HG03520 (cell line): ENCODE measurements around the gene DCBLD1.
"Not testable (repeated sequence)": the region's sequence is repeated elsewhere in the genome, so short reads cannot be mapped to it uniquely, and the experiment has no call there.

ENCODE experiments used
- ATAC-seq: cut with Tn5 transposase; IDR thresholded peaks from one replicate; pipeline ENCODE4 v1.9.1; 2021; ENCODE audit warnings: mild to moderate bottlenecking, moderate library complexity; ENCODE audit not compliant: unreplicated experiment

The DCBLD1 gene

DNA sequence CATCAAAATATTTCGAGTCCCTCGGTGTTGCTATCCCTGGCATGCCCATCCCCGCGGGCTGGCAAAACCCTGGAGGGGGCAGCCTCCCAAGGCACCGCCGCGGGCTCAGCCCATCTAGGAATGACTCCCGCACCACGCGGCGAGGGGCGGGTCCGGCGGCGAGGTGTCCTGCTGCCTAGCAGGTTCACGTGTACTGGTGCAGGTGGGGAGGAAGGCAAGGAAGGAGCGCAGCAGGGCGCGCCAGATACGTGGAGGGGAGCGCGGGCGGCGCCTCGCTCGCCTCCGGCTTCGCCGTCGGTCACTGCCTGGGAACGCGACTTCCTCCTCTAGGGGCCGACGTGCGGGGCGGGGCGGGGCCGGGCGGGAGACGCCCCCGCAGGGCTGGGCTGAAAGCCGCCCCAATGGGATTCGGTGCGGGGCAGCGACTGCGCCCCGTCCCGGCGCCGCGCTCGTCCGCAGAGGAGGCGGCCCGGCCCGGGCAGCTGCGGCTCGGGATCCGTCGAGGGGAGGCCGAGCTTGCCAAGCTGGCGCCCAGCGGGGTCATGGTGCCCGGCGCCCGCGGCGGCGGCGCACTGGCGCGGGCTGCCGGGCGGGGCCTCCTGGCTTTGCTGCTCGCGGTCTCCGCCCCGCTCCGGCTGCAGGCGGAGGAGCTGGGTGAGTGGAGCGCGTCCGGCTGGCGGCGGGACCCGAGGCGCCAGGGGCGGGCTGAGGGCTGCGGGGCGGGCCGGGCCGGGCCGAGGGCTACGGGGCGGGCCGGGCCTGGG, at the start of gene DCBLD1:
DCBLD1 (plus strand) TSS at position 435 of the 764 bp plus-strand sequence; CDS start at position 543, 108 bp downstream.
- peak; percentile 70 for ATAC-seq

DNA sequence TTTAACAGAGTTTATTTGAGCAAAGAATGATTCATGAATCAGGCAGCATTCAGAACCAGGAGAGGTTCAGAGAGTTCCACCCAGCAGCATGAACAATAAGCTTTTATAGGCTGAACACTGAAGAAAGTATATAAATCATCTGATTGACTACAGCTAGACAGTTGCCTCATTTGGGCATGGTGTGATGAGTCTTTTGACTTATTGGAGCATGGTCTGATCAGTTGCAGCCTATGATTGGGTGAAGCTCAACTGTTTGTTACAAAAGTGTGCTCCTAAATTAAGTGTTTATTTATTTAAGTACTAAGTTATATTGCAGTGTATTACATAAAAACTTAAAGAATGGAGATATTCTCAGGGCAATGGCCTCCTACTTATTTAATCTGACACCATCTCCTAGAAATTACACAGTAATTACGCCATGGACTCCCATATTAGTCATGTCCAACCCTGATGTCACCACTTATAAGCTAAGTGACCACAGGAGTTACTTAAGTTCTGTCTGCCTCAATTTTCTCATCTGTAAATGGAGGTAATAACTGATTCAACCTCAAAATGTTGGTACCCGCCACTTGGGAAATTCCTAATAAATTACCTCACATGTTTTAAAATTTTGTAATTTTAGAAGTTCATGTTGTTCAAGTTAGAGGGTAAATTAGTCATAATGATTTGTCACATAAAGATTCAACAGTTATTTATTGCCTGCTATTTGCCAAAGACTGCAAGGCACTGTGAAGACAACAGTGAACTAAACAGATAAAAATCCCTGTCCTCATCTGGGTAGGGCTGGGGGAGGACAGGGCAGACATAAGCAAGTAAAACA, 41.6 kb upstream of the DCBLD1 start:
- no peak for ATAC-seq

DNA sequence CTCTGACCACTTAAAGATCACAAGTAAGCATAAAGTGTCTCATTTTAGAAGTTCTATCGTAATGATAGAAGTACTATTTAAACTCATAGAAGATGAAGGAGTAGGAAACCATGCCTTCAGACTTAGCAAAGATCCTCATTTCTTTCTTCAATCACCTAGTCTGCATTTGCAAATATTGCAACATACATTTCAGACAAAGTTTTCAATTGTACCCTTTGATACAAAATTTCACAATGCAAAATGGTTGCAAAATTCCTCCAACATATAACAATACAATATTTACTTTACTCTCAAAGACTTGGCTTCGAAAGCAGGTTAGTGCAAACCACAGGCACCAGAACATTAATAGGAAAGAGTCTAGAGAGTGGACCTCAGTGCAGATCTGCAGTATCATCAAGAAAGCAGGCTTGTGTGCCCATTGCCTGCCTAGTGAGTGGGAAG, 40.6 kb upstream of the DCBLD1 start:
- ATAC-seq = no peak

DNA sequence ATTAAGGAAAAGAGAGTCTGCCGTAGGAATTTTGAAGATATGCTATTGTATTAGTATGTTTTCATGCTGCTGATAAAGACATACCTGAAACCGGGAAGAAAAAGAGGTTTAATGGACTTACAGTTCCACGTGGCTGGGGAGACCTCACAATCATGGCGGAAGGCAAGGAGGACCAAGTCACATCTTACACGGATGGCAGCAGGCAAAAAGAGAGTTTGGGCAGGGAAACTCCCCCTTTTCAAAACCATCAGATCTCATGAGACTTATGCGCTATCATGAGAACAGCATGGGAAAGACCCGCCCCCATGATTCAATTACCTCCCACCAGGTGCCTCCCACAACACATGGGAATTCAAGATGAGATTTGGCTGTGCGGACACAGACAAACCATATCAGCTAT, 40.2 kb upstream of the DCBLD1 start:
- ATAC-seq = not testable (repeated sequence)

DNA sequence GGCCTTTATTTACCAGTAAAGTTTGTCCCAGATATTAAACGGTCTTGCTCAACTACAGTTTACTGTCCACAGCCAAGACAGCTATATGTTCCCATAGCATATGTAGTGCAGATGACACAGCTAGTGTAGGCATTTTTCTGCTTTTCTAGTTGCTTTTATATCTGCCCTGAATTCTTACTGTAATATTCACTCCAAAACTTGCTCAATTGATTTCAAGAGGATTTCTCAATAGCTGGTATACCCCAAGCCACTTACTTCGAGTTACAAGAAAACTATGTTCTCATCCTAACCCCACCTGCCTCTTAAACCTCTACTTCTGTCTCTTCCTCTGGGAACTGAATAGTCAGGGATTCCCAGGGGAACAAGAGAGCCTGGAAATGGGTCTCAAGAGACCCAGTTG, 37.9 kb upstream of the DCBLD1 start:
- no peak for ATAC-seq

DNA sequence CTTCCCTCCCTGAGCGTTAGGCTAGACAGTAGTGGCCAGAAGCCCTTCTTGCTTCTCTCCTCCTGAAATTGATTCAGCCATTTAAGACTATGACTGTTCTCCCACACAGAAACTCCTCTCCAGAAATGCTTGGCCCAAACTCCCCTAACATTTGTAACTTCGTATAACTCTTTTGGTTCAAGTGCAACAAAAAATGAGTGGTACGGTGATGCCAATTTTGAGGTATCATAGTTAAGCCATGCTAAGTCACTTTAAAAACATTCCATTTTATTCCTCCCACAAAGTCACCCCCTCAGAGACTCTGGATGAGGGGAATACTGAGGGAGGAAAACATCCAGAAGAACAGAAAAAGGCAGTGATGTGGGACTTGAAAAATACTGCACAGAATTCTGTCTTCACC, 35.6 kb upstream of the DCBLD1 start:
- no peak for ATAC-seq

DNA sequence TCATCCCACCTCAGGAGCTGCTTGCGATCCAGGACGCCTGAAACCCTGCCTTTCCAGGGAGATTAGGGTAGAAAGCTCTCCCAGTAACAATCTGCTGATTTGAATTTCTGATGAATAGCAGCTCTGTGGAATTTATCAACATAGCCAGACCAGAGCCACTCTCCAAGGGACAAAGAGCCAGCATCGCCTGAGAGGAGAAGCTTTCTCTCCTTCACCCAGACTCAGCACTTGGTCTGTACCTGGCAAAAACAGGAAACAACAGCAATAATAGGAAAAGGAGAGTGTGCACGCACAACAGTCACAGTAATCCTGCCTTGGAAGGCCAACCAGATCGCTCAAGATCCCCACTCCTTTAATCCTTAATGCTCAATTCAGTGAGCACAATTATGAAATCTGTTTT, 34.5 kb upstream of the DCBLD1 start:
- no peak for ATAC-seq

DNA sequence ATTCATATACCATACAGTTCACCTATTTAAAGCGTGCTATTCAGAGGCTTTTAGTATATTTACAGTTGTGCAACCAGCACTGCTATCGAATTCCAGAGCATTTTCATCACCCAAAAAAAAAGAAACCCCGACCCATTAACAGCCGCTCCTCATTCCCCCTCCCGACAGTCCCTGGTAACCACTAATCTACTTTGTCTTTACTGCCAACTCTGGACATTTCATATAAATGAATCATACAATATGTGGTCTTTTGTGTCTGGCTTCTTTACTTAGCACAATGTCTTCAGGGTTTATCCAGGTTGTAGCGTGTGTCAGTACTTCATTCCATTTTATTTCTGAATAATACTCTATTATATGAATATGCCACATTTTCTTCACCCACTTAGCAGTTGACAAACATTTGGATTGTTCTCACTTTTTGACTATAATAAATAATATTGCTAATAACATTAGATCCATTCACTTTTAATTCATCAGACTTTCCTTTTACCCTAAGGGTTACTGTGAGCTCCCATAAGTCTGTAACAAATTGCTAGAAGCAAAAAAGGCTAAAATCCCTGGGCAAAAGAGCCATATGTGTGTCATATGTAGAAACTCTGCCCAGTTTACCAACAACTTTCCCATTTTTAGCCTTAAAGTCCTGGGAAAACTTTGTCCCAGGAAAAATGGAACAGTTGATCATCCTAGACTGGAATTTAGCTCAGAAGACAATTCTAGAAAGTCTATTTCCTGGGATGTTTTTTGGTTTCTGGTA, 33.6 kb upstream of the DCBLD1 start:
- ATAC-seq = no peak

DNA sequence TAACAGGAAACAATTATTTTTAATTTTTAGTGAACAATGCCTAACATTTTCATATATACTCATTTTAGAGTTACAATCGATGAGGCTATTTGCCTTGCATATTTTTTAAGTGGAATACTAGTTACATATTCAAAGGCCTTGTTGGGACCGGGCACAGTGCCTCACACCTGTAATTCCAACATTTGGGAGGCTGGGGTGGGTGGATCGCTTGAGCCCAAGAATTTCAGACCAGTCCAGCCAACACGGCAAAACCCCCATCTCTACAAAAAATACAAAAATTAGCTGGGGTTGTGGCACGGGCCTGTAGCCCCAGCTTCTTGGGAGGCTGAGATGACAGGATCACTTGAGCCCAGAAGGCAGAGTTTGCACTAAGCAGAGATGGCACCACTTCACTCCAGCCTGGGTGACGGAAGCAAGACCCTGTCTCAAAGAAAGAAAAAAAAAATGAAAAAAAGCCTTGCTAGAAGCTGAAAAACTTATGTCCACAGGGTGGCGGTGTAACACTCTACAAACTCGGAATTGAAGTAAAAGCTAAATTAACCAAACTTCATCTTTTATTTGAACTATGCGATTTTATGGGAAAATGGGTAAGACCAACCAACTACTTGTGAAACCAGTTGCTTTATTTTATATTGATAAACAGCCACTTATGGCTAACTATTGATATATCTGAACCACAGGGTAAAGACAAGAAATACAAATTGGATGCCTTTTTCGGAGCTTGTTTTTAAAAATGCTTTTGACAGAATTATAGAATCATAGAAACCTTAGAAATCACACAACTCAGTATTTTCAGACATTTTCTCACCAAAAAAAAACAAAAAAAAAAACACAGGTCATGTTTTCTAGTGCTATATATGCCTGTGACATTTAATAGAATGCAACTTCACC, 32.7 kb upstream of the DCBLD1 start:
- ATAC-seq = no peak

DNA sequence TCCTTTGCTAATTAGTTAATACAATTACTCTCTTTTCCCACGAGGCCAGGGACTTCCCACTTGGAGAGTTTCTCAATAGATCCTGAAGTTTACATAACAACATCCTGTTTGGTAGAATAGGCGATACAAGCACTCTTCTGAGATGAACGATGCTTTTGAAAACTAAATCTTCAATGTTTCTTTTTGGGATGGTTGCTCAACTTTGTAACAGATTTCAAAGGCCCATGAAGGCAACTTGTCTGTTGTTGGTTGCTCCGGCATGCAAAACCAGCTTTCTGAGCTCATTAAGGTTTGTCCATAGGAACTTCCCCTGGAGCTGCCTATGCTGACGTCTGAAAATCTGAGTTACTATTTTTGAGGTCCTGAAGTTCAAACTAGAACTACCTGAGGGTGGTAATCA, 30.8 kb upstream of the DCBLD1 start:
- ATAC-seq = no peak

DNA sequence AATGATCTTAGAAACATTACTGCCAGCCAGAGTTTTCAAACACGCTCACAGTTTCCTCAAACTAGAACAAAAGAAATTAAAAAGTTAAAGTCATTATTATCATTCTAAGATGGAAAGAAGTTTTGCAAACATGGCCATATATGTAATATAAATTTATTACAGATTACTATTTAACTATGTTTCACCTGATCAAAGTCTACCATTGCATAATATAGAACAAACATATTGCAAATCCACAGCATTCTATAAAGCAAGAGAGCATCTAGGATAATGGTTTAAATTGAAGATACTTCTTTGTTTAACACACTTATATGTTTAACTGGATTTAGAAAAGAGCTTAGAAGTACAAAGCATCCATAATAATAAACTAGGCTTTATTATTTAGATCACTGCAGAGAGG, 26.2 kb upstream of the DCBLD1 start:
- ATAC-seq = no peak

DNA sequence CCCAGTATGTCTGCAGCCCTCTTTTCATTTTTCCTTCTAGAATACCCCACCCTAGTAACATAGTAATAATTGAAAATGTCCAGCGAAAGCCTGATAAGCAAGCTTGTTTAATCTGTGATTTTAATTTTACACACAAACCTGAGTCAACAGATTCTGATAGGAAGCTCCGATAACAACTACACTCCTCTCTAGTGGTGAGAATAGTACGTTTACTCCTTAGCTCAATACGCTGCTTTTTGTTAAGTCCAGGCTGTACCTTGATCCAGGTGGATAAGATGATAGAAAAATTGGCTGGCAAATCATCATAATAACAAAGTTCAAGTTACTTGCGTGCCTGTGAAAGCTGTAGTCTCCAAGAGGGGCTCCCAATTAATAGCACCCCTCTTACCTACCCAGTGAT, 25.5 kb upstream of the DCBLD1 start:
- ATAC-seq = no peak

DNA sequence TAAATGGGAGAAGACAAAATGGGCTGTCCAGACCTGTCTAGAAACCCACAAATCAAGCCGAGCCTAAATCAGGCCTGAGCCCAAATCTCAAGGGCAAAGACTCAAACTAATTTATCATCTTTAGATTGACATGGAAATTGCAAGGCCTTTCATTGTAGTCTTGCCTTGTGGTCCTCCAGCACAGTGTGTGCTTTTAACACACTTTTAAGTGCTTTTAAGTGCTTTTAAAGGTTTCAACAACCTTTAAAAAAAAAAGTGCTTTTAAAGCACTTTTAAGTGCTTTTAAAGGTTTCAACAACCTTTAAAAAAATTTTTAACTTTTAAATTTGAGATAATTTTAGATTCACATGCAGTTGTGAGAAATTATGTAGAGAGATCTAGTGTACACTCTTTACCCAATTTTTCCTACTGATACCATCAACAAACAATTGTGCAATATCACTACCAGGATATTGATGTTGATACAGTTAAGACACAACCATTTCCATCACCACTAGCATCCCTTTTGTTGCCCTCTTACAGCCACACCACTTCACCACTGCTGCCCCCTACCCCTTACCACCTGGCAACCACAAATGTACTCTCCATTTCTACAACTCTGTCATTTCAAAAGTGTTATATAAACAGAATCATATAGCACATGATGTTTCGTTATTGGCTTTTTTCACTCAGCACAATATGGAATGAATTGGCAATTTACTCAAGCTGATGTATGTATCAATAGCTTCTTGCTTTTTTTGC, 23.1 kb upstream of the DCBLD1 start:
- ATAC-seq = no peak

DNA sequence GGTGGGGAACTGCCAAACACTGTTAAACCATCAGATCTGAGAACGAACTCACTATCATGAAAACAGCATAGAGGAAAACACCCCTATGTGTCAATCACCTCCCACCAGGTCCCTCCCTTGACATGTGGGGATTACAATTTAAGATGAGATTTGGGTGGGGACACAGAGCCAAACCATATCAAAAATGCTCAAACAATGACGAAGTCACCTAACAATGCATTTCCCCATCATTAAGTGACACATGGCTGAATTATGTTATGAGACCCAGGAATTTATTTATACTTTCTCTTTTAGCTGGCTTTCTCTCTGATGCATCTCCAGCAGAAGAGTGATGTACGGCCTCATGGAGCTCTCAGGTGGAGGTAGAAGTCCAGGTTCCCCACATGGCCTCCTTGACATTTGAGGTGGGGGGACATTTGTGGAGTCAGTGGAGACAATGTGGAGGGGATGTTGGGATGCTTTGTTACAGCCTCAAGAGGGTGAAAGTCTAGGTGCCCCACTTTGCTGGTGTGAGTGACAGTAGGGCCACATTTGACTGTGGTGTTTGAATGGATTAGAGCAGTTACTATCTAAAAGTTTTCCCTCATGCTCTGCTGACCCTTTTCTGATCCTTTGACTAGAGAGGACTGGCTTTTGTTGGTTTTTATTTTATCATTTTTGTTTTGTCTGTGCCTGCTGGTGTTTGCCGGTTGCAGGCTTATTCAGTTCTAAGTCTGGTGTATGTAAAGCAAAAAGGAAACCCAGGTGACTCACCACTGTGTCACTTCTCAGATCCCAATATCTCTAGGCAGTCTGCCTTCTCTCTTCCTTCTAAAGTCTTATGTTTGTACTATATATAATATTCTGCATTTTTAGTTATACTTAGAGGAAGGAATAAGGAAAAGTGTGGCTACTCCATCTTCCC, 18.5 kb upstream of the DCBLD1 start:
- ATAC-seq = peak; percentile 75

DNA sequence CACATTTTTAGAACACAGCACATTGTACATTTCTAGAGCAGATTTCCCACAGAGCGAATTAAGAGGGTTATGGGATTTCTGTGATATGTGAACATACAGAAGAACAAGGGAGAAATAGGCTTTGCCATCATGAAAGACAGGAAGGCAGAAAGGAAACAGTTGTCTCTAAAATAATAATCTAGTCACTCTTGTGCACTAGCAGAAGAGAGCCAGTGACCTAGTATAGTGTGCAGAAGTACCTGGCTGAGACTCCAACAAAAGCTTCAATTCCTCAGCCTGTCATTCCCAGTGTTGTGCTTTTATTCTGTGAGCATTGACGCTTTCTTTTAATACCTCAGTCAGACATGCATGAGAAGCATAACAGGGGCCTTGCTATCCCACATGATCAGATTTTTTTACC, 17.8 kb upstream of the DCBLD1 start:
- no peak for ATAC-seq

DNA sequence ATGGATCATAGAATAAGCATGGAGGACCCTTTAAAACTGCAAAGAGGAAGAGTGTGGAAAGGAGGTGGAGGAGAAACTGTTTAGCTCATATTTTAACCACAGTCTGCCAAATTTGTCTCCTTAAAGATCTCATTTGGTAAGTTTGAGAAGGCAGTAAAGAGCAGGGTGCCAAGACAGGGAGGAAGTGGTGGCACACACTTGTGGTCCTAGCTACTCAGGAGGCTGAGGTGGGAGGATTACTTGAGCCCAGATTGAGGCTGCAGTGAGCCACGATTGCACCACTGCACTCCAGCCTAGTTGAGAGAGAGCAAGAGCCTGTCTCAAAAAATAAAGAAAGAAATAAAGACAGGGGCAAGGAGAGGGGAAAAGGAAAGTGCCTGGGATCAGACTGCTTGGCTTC, 16.8 kb upstream of the DCBLD1 start:
- ATAC-seq = no peak

DNA sequence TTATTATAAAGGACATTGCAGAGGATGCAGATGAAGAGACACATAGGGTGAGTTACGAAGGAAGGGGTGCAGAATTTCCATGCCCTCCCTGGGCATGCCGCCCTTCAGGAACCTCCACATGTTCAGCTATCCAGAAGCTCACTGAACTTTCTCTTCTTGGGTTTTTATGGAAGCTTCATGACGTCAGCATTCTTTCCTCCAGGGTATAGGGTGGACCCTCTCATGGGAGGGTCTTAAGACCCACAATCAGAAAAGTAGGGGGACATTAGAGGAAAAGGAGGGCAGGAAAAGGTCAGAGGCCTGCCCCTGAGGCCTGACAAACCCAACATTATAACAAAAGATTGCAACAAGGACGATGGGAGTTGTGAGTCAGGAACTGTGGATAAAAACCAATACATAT, 14.6 kb upstream of the DCBLD1 start:
- ATAC-seq = no peak

DNA sequence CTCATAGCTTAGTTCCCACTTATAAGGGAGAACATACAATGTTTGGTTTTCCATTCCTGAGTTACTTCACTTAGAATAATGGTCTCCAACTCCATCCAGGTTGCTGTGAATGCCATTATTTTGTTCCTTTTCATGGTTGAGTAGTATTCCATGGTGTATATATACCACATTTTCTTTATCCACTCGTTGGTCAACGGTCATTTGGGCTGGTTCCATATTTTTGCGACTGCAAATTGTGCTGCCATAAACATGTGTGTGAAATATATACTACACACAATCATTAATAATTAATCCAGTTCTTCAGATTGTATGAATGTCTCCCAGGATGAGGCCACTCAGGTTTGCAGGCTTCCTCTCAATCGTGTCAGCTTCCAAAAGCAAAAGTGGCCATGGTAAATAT, 13.9 kb upstream of the DCBLD1 start:
- not testable (repeated sequence) for ATAC-seq

DNA sequence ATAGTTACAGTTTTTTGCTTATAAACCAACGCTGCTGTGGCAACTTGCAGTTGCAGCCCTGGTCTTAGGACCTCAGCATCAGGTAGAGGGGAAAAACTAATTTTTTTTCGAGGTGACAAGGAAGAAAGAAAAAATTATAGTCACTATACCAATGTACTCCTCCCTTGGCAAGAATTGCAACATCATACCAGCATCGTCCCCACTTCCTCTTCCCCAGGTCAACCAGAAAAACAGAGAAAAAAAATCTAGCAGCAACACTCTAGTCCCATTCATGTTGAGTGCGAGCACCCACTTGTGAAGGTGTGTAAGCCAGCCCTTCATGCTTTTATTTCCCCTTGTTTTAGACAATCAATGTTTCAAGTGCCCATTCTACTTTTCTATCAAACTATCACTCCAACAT, 13.1 kb upstream of the DCBLD1 start:
- no peak for ATAC-seq
